K562 (cell line): Measurements from ENCODE around the gene PIP5K1B. TPM values are rescaled to one million over a fixed set of nuclear protein-coding genes. Genes with fewer than 3 reads are reported as not detected.

Experiments used
- ATAC-seq: fragments of 200-7000 bp; cut with Tn5 transposase; 3 replicates; pipeline ENCODE4 v1.9.1; 2020; ENCODE audit warnings: moderate library complexity
- BruUV-seq: library from RNA; stranded (reverse); fragments of 400-500 nt; replicated peaks from 2 replicates; lab custom pipeline; 2021; lab: Mats Ljungman, UMichigan
- CTCF ChIA-PET: fragments of 300-600 bp; formaldehyde crosslinking; extraction: SDS; loops from one replicate; lab custom pipeline; 2021; ENCODE audit warnings: low intra/inter-chr PET ratio; lab: Yijun Ruan, JAX
- POLR2A ChIA-PET: fragments of 300-600, 350-650 bp; sonication (Branson Sonifier 250); formaldehyde crosslinking; extraction: SDS; loops from one replicate; lab custom pipeline; 2021; ENCODE audit warnings: antibody characterized with exemption, inconsistent platforms; lab: Yijun Ruan, JAX
- DNase-seq, 4 experiments: peaks; one replicate each; pipeline versions ENCODE4 v3.0.0 to v3.0.0-alpha.2; 2011 to 2018; ENCODE audit warnings: low spot score in 3 of 4, mixed read lengths in 3 of 4; ENCODE audit errors: extremely low read depth in 1 of 4
- FAIRE-seq: peaks from 2 replicates; lab custom pipeline; 2011; peaks lifted over from hg19 to GRCh38; lab: Jason Lieb, UNC
- H2AFZ ChIP-seq: 2 replicates; pipeline ENCODE4 v1.6.0; 2011; ENCODE audit warnings: low read depth, low read length, control low read depth, inconsistent platforms
- H3K27ac ChIP-seq: fragments of 200-600 bp; 3 replicates; pipeline ENCODE4 v1.8.0; 2011; ENCODE audit warnings: low read depth, mild to moderate bottlenecking, control low read depth, inconsistent platforms, low read length, moderate library complexity, mixed read lengths; ENCODE audit errors: extremely low read depth
- H3K27me3 ChIP-seq, 2 experiments: fragments of 300-600 bp in 1 of 2; 2 replicates in 1 of 2; 3 replicates in 1 of 2; pipeline versions ENCODE4 v1.6.0 to v1.8.0; 2011; ENCODE audit warnings: inconsistent platforms in 2 of 2, low read length in 2 of 2, mild to moderate bottlenecking in 1 of 2, mixed read lengths in 1 of 2, moderate library complexity in 1 of 2; ENCODE audit not compliant: control insufficient read depth in 2 of 2, insufficient read depth in 2 of 2
- H3K36me3 ChIP-seq: fragments of 300-600 bp; 3 replicates; pipeline ENCODE4 v1.8.0; 2011; ENCODE audit warnings: mild to moderate bottlenecking, low read length, inconsistent platforms; ENCODE audit not compliant: control insufficient read depth, insufficient read depth
- H3K4me1 ChIP-seq, 2 experiments: fragments of 200-600 bp in 1 of 2; replicated peaks in 1 of 2; 2 replicates in 1 of 2; 3 replicates in 1 of 2; pipeline versions ENCODE4 v1.5.1 to v1.8.0; 2011; ENCODE audit warnings: inconsistent platforms in 2 of 2, low read length in 2 of 2, mild to moderate bottlenecking in 1 of 2, mixed read lengths in 1 of 2, moderate library complexity in 1 of 2; ENCODE audit not compliant: control insufficient read depth in 2 of 2, insufficient read depth in 2 of 2
- H3K4me2 ChIP-seq: 2 replicates; pipeline ENCODE4 v1.6.1; 2011; ENCODE audit warnings: low read length, control low read depth, inconsistent platforms, mixed read lengths; ENCODE audit not compliant: insufficient read depth
- H3K4me3 ChIP-seq: fragments of 200-600 bp; sonication (generic), shearing (Covaris generic); 2 replicates; pipeline ENCODE4 v1.5.1; 2016; ENCODE audit warnings: control low read depth, inconsistent platforms
- H3K79me2 ChIP-seq: fragments of 200-600 bp; 3 replicates; pipeline ENCODE4 v1.8.0; 2011; ENCODE audit warnings: low read length, inconsistent platforms; ENCODE audit not compliant: control insufficient read depth, insufficient read depth
- H3K9ac ChIP-seq, 2 experiments: 2 replicates each; pipeline versions ENCODE4 v1.6.0 to v1.6.1; 2011; ENCODE audit warnings: low read depth in 2 of 2, low read length in 2 of 2, control low read depth in 1 of 2, inconsistent platforms in 1 of 2, mild to moderate bottlenecking in 1 of 2, mixed read lengths in 1 of 2; ENCODE audit not compliant: insufficient read depth in 1 of 2
- H3K9me1 ChIP-seq: one replicate; pipeline ENCODE4 v1.6.0; 2011; ENCODE audit warnings: inconsistent platforms, mild to moderate bottlenecking, low read length, moderate library complexity; ENCODE audit not compliant: control insufficient read depth, insufficient read depth
- H3K9me3 ChIP-seq: replicated peaks from 2 replicates; pipeline ENCODE4 v1.5.1; 2011; ENCODE audit warnings: low read depth, low read length, inconsistent platforms; ENCODE audit not compliant: control insufficient read depth, insufficient read depth
- H4K20me1 ChIP-seq: replicated peaks from 2 replicates; pipeline ENCODE4 v1.6.1; 2011; ENCODE audit warnings: low read length, inconsistent platforms, mixed read lengths; ENCODE audit not compliant: control insufficient read depth, insufficient read depth
- DMBX1 ChIP-seq: fragments of 250-450 bp; sonication (Bioruptor Pico); IDR thresholded peaks from 2 replicates; pipeline ENCODE4 v1.8.0; 2022; ENCODE audit warnings: inconsistent platforms, mild to moderate bottlenecking, moderate library complexity, borderline replicate concordance
- MCM5 ChIP-seq: fragments of 450-650 bp; IDR thresholded peaks from 2 replicates; pipeline ENCODE4 v1.6.1; 2016; ENCODE audit warnings: low read depth
- ZNF134 ChIP-seq: fragments of 250-450 bp; sonication (Bioruptor Pico); conservative IDR thresholded peaks from 2 replicates; pipeline ENCODE4 v1.4.0; 2020
- WGBS: fragments of 100-300 bp; shearing (Covaris generic); methylation state at CpG from one replicate; pipeline ENCODE4 v1.1.6; 2016; ENCODE audit warnings: low coverage, mixed read lengths; ENCODE audit not compliant: insufficient coverage; ENCODE audit errors: missing lambda C conversion rate; 5-methylcytosine and 5-hydroxymethylcytosine counted together
- in situ Hi-C: fragments of 300-500 bp; cut with MboI; formaldehyde crosslinking; loops from 4 replicates; pipeline ENCODE4 v1.15.0; 2018; ENCODE audit warnings: inconsistent platforms, mixed read lengths
- intact Hi-C: fragments of 100-400 bp; cut with micrococcal nuclease; formaldehyde crosslinking; loops from 2 replicates; pipeline ENCODE4 v1.14.2; 2022
- polyA plus RNA-seq, 8 experiments: library from polyadenylated mRNA; depleted of rRNA in 4 of 8; stranded (reverse) in 5 of 8; unstranded in 3 of 8; fragments of >200 nt; fragmentation: Nextera tagmentation in 2 of 8; fragmentation: Illumina TruSeq in 1 of 8; extraction: Ambion mirVana in 2 of 8; extraction: Trizol in 1 of 8; gene quantifications; 2 replicates each; pipeline versions ENCODE4 v1.2.1 to v1.2.3, GENCODE V29; 2011 to 2014; ENCODE audit warnings: inconsistent platforms in 1 of 8, missing spikeins in 1 of 8
- total RNA-seq, 7 experiments: library from RNA; depleted of rRNA in 6 of 7; stranded (reverse); fragments of >200 nt in 6 of 7; fragmentation: Illumina TruSeq in 2 of 7; extraction: Trizol in 2 of 7; gene quantifications; 2 replicates each; pipeline versions ENCODE4 v1.2.1 to v1.2.3, GENCODE V29; 2011 to 2021; ENCODE audit warnings: low replicate concordance in 1 of 7
- TF ChIP-seq, protein P1 (sequence below): fragments of 450-650 bp; IDR thresholded peaks from one replicate; pipeline ENCODE4 v1.6.1; 2018; ENCODE audit warnings: mild to moderate bottlenecking, moderate library complexity; ENCODE audit not compliant: partially characterized antibody

The PIP5K1B gene
- total and polyA plus RNA-seq, 9 of the 15 experiments (the other 6 are each of a cell fraction or from before 2014, with no cell fraction given), result 3.1 to 12.9 (median 7.4) TPM

DNA sequence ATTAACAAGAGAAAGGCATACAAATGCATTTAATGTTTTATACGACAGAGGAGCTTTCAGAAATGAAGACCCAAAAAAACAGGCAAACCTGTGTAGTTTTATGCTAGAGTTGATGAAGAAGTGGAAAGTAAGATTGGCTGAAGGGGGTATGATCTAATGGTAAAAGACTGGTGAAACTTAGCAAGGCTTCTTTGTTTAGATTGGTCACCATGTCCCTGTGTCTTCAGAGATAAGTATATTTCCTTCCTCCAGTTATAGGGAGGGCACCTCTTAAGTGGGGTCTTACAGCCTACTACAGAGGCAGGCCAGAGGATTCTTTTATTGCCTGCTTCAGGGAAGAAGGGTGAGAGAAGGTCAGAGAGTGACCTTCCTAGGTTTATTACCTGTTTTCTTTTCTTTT, 252.4 kb downstream of the PIP5K1B start:
- Histone ChIP-seq H4K20me1 (no peaks in the 10 kb centered on the region), H3K27me3 (no peaks in the 10 kb centered on the region), H2AFZ (no peak overlapping the region), H3K9me1 (no peaks in the 10 kb centered on the region), H3K27ac (no peak overlapping the region), H3K4me3 (no peak overlapping the region), H3K79me2 (no peaks in the 10 kb centered on the region), H3K9me3 (no peaks in the 10 kb centered on the region; the same call in 1 of the 2 replicates), H3K4me2 (no peak overlapping the region), H3K36me3 (no peaks in the 10 kb centered on the region), H3K9ac (no peak overlapping the region), H3K4me1 (peaks cover 5 to 9% of the 10 kb centered on the region in 2 experiments; a peak in 2 of 5 replicates)
- in situ Hi-C loops, result no loop called here
- WGBS, result 71% methylated on average over 1 of the region's 1 CpG
- no TSS peak for BruUV-seq
- DNase-seq, result no peak
- no peak; the same call in 2 of the 3 replicates for ATAC-seq
- intact Hi-C loops, result no loop called here
- CTCF ChIA-PET, result interaction anchor here (0.6 kb wide), 1 partner anchor 78 kb away, joined by 6 read pairs; the partner anchor contains the start of gene FXN
- TF ChIP-seq DMBX1 (CRISPR knock-in tag) (no peak), MCM5 (no peak), ZNF134 (CRISPR knock-in tag) (no peak)
- TF ChIP-seq, protein P1, sequence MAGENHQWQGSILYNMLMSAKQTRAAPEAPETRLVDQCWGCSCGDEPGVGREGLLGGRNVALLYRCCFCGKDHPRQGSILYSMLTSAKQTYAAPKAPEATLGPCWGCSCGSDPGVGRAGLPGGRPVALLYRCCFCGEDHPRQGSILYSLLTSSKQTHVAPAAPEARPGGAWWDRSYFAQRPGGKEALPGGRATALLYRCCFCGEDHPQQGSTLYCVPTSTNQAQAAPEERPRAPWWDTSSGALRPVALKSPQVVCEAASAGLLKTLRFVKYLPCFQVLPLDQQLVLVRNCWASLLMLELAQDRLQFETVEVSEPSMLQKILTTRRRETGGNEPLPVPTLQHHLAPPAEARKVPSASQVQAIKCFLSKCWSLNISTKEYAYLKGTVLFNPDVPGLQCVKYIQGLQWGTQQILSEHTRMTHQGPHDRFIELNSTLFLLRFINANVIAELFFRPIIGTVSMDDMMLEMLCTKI, result no peak
- no peak for FAIRE-seq
- POLR2A ChIA-PET, result interaction anchor here (0.8 kb wide), 1 partner anchor 12 kb away, joined by 4 read pairs; no protein-coding TSS in a partner anchor
